Right ventricle myocardium superior (tissue), 1 donor: ENCODE measurements around the gene TBC1D22B. TPM values are rescaled to one million over a fixed set of nuclear protein-coding genes. Genes with fewer than 3 reads are reported as not detected.

Source experiments
- ATAC-seq: fragments of 200-7000 bp; cut with Tn5 transposase; one replicate; pipeline ENCODE4 v1.9.1; 2020; ENCODE audit warnings: mild to moderate bottlenecking; ENCODE audit not compliant: poor library complexity
- DNase-seq: peaks from one replicate; pipeline ENCODE4 v3.0.0-alpha.2; 2020
- intact Hi-C: fragments of 100-400 bp; cut with DNase I; formaldehyde crosslinking; loops from one replicate; pipeline ENCODE4 v1.11.2; 2022
- total RNA-seq: library from RNA; stranded (reverse); fragmentation: NEBNext Ultra II Directional; extraction: Animal tissue kit (Norgen Biotek cat#: 25700); gene quantifications from one replicate; pipeline ENCODE4 v1.2.1, GENCODE V29; 2021
- donor health status: DM: no; HTN: yes; CAD: no; lungs with severe emphysema.

The TBC1D22B gene
- total RNA-seq, 1 donor from 2014 or later, result 5.6 TPM

DNA sequence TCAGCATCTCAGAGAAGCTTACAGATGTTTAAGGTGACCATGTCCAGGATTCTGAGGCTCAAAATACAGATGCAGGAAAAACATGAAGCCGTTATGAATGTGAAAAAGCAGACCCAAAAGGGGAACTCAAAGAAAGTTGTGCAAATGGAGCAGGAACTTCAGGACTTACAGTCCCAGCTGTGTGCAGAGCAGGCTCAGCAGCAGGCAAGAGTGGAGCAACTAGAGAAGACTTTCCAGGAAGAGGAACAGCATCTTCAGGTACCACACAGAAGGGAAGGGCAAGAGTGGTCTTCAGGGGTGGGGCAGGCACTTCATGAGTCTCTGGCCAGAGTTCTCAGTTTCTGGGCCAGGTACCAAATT lies 111.4 kb downstream of the TBC1D22B start:
- no peak for DNase-seq
- ATAC-seq, result no peak
- intact Hi-C loops, result no loop called here

DNA sequence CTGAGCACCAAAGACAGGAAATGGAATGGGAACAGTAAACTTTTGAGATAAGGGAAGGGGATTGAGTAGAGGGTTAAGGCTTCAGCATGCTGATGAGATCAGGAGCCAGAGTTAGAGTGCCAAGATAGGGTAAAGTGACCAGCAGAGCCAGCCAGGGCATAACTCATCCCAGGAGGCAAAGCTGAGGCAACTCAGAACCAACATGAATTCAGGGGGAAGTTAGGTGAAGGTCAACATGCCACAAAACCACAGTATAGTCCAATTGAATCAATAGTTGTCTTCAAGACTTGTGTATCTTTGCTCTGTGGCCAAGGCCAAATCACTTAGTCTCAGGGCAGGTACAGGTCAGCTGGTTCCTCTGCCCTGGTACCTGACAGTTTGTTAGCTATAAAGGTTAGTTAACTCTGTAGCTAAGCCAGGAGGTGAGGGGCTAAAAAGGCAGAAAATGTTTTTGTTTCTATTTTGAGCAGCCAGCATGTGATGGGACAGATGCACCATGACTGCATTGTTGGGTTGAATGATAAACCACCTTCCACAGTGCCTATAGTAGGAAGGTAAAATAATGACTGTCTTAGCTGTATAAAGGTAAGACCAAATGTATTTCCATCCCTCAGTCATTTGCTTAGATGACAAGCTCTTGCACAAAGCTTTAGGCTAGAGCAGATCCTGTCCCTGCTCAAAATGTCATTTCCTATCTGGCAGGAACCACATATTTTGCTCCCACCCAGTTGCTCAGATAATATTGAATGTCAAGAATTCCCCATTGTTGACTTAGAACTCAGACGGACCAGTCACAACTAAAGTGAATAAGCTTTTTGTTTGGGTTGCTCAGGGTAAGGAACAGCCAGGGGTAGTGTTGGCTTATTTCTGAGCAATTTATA lies 112.0 kb downstream of the TBC1D22B start:
- DNase-seq, result no peak
- intact Hi-C loops, result no loop called here
- peak; percentile 21 for ATAC-seq

GRCh38 chr6:37371154-37372083 lies 113.8 kb downstream of the TBC1D22B start:
- DNase-seq (no peak), ATAC-seq (peak; percentile 47)
- intact Hi-C loops, result no loop called here

GRCh38 chr6:37372116-37372515 lies 114.5 kb downstream of the TBC1D22B start:
- no peak for ATAC-seq
- intact Hi-C loops, result no loop called here
- no peak for DNase-seq

GRCh38 chr6:37373822-37374471 lies 116.4 kb downstream of the TBC1D22B start:
- ATAC-seq, result no peak
- no peak for DNase-seq
- intact Hi-C loops, result no loop called here

DNA sequence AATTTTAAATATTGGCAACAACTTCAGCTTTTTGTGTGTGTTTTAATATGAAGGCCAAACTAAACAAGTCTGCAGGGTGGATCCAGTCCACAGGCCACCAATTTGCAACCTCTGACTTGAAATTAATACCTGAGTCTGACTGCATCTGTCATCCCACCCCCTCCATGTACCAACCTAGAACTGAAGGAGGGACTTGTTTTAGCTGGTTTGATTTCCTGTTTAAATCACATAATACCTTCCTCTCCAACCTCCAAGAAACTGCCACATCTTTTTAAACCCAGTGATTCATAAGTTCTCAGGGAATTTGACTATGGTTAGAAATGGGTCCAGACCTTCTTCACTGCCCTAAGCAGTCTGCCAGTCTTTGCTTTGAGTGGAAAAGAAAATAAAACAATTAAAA lies 117.8 kb downstream of the TBC1D22B start:
- no peak for DNase-seq
- intact Hi-C loops, result no loop called here
- ATAC-seq, result no peak

DNA sequence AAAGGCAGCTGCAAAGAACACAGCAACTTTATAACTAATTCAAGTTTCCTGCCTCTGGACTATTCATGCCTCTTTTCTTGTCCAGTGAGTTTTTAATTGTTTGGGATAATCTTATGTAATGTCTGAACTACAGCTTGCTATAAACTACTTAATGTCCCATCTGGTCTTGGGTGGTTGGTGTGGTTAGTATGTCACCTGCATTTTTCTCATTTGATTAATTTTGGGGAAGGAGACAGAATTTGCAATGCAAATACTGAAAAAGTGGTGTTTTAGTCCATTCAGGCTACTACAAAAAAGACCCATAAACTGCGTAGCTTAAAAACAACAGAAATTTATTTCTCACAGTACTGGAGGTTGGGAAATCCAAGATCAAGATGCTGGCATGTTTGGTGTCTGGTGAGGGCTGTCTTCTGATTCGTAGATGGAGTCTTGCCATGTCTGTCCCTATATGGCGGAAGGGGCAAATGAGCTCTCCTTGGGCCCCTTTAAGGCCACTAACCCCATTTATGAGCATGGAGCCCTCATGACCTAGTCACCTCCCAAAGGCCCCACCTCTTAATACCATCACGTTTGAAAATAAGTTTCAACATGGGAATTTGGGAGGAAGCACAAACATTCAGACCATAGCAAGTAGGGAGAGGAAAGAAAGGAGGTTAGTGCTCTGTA lies 118.6 kb downstream of the TBC1D22B start:
- intact Hi-C loops, result no loop called here
- ATAC-seq (no peak), DNase-seq (no peak)

- DNase-seq (no peak), ATAC-seq (peak; percentile 59)
- intact Hi-C loops, result loop anchor here (5.0 to 10.0 kb wide), 2 partner anchors 186 to 313 kb away; partner anchors contain the start of gene MDGA1
These were observed 124.0 kb downstream of the TBC1D22B start for GRCh38 chr6:37381579-37381978.

Other genes starting within 250 kb of the TBC1D22B start
- gene PIM1, start 87.6 kb upstream of the TBC1D22B start, total RNA-seq, result 28.3 TPM
- not detected for gene TMEM217, start 372 bp downstream of the TBC1D22B start, total RNA-seq
- 14.9 TPM for gene RNF8, start 96.2 kb downstream of the TBC1D22B start, total RNA-seq
- gene CMTR1, start 175.4 kb downstream of the TBC1D22B start, total RNA-seq, result 29.0 TPM
- 24.4 TPM for gene CCDC167, start 242.1 kb downstream of the TBC1D22B start, total RNA-seq